ENCODE data around the gene VEGFB.
A peak's percentile ranks its signal among the peaks of the same experiment; 100 is the strongest.

The VEGFB gene

GRCh38 chr11:64284048-64284961, 49.9 kb downstream of the VEGFB start, which contains the start of gene BAD:
BAD (minus strand) TSS chr11:64284665; CDS start chr11:64284368, 297 bp downstream.
- Histone ChIP-seq H3K27me3 (replicated peaks; ENCODE audit: control insufficient read depth, insufficient read depth, low read length) (no peaks in the 10 kb centered on the region), H3K4me3 (ENCODE audit: low read length) (peak within 1 kb of the TSS; percentile 91), H3K36me3 (ENCODE audit: control insufficient read depth, insufficient read depth, low read length, severe bottlenecking) (peaks cover 4% of the 10 kb centered on the region), H3K9me3 (ENCODE audit: control insufficient read depth, low read length) (no peaks in the 10 kb centered on the region), H3K4me1 (ENCODE audit: control insufficient read depth, insufficient read depth, low read length) (peaks cover 16% of the 10 kb centered on the region), H3K9ac (ENCODE audit: low read length) (peak within 1 kb of the TSS; percentile 96)
- DNase-seq (ENCODE audit: low read depth) = peak; percentile 98

- Histone ChIP-seq H3K9ac (ENCODE audit: low read length) (peak within 1 kb of the TSS; percentile 96), H3K4me3 (ENCODE audit: low read length) (peak within 1 kb of the TSS; percentile 91), H3K4me1 (ENCODE audit: control insufficient read depth, insufficient read depth, low read length) (peaks cover 16% of the 10 kb centered on the region), H3K36me3 (ENCODE audit: control insufficient read depth, insufficient read depth, low read length, severe bottlenecking) (peaks cover 4% of the 10 kb centered on the region), H3K9me3 (ENCODE audit: control insufficient read depth, low read length) (no peaks in the 10 kb centered on the region), H3K27me3 (replicated peaks; ENCODE audit: control insufficient read depth, insufficient read depth, low read length) (no peaks in the 10 kb centered on the region)
- peak; percentile 89 for DNase-seq (ENCODE audit: low read depth)
These were observed 50.8 kb downstream of the VEGFB start, which contains the start of gene GPR137 for GRCh38 chr11:64284962-64285884. GPR137 (plus strand) TSS chr11:64285848; CDS start chr11:64286525, 677 bp downstream.

GRCh38 chr11:64285885-64286800, 51.8 kb downstream of the VEGFB start:
- Histone ChIP-seq H3K27me3 (replicated peaks; ENCODE audit: control insufficient read depth, insufficient read depth, low read length) (no peaks in the 10 kb centered on the region), H3K4me3 (ENCODE audit: low read length) (peak overlapping the region; percentile 91), H3K36me3 (ENCODE audit: control insufficient read depth, insufficient read depth, low read length, severe bottlenecking) (peaks cover 4% of the 10 kb centered on the region), H3K9me3 (ENCODE audit: control insufficient read depth, low read length) (no peaks in the 10 kb centered on the region), H3K4me1 (ENCODE audit: control insufficient read depth, insufficient read depth, low read length) (peaks cover 16% of the 10 kb centered on the region), H3K9ac (ENCODE audit: low read length) (peak overlapping the region; percentile 96)
- no peak for DNase-seq (ENCODE audit: low read depth)

- DNase-seq (ENCODE audit: low read depth) = no peak
- H3K4me1 ChIP-seq (ENCODE audit: control insufficient read depth, insufficient read depth, low read length) = peaks cover 16% of the 10 kb centered on the region
- no peaks in the 10 kb centered on the region for H3K27me3 ChIP-seq (replicated peaks; ENCODE audit: control insufficient read depth, insufficient read depth, low read length)
- H3K9ac ChIP-seq (ENCODE audit: low read length) = no peak overlapping the region
- no peak overlapping the region for H3K4me3 ChIP-seq (ENCODE audit: low read length)
- peaks cover 4% of the 10 kb centered on the region for H3K36me3 ChIP-seq (ENCODE audit: control insufficient read depth, insufficient read depth, low read length, severe bottlenecking)
- H3K9me3 ChIP-seq (ENCODE audit: control insufficient read depth, low read length) = no peaks in the 10 kb centered on the region
These were observed 52.4 kb downstream of the VEGFB start for GRCh38 chr11:64286801-64287159.

GRCh38 chr11:64287676-64288352, 53.4 kb downstream of the VEGFB start:
- Histone ChIP-seq H3K4me1 (ENCODE audit: control insufficient read depth, insufficient read depth, low read length) (peaks cover 16% of the 10 kb centered on the region), H3K9me3 (ENCODE audit: control insufficient read depth, low read length) (no peaks in the 10 kb centered on the region), H3K9ac (ENCODE audit: low read length) (no peak overlapping the region), H3K4me3 (ENCODE audit: low read length) (no peak overlapping the region), H3K36me3 (ENCODE audit: control insufficient read depth, insufficient read depth, low read length, severe bottlenecking) (no peaks in the 10 kb centered on the region), H3K27me3 (replicated peaks; ENCODE audit: control insufficient read depth, insufficient read depth, low read length) (peaks cover 5% of the 10 kb centered on the region)
- DNase-seq (ENCODE audit: low read depth) = no peak

- Histone ChIP-seq H3K4me3 (ENCODE audit: low read length) (no peak overlapping the region), H3K9ac (ENCODE audit: low read length) (no peak overlapping the region)
These were observed 54.0 kb downstream of the VEGFB start for GRCh38 chr11:64288353-64288750.

More at GRCh38 chr11:64288353-64288750, 54.0 kb downstream of the VEGFB start:
- H3K36me3 ChIP-seq (ENCODE audit: control insufficient read depth, insufficient read depth, low read length, severe bottlenecking) = no peaks in the 10 kb centered on the region
- peaks cover 10% of the 10 kb centered on the region for H3K27me3 ChIP-seq (replicated peaks; ENCODE audit: control insufficient read depth, insufficient read depth, low read length)
- H3K9me3 ChIP-seq (ENCODE audit: control insufficient read depth, low read length) = no peaks in the 10 kb centered on the region
- H3K4me1 ChIP-seq (ENCODE audit: control insufficient read depth, insufficient read depth, low read length) = peaks cover 16% of the 10 kb centered on the region
- no peak for DNase-seq (ENCODE audit: low read depth)
